GM21447 (cell line): ENCODE results near the gene ASTL.

Experiments
- ATAC-seq: cut with Tn5 transposase; IDR thresholded peaks from one replicate; pipeline ENCODE4 v1.9.1; 2021; ENCODE audit not compliant: unreplicated experiment

ASTL gene

DNA sequence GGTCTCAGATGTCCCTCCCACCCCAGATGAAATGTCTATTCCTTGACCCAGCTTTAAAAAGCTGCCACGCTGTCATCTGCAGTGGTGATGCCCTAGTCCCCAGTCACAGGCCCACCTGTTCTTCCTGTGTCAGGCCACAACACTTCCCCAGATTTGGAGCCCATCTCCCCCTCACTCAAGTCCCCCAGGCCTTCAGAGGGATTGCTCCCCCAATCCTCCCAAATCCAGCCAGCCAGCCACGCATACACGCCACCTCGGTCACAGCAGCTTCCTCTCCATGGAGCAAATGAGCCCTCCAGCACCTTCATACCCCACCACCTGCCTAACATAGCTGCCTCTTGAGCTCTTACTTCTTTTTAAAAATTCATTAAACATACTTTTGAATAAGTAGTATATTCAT lies 7.8 kb downstream of the ASTL start:
- no peak for ATAC-seq

GRCh38 chr2:96129528-96130120 lies 8.7 kb downstream of the ASTL start:
- no peak for ATAC-seq

GRCh38 chr2:96128456-96128855 lies 9.8 kb downstream of the ASTL start:
- no peak for ATAC-seq

DNA sequence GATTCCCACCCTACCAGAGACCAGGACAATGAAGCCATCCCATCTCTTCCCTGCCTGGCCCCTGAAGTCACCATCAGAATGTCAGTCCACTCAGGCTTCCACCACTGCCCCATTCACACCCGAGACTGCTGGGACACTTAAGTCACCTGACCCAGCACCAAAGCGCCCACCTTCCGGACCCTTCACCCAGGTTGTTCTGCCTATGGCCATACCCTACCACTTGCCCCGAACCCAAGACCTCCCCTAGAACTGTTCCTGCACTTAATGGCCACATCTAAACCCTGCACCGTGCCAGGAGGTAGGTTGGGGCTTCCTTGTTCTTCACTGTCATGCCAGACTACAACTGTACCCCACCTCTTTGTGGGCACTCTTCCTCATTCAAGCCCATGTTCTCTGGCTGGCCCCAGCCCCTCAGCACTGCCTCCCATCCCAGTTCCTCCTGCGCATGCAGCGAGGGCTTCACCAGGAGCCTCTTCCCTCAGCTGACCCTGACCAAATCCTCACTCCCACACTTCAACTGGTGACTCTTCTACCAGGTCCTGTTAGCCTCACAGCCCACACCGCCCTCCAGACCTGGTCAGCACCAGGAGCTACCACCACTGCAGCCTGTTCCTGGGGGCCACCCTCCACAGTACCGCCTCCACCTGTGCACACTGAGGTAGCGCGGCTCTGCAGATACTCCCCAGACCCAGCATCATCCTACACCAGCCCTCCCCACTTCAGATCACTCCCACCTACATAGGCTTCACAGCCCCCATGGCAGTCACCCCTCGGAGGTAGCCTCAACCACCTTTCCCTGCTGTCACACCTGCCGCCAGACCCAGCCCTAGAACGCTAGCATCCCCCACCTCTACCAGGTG lies 13.7 kb downstream of the ASTL start:
- ATAC-seq, result no peak

- ATAC-seq, result no peak
Measured at GRCh38 chr2:96123936-96124335, 14.4 kb downstream of the ASTL start.

GRCh38 chr2:96123290-96123689 lies 15.0 kb downstream of the ASTL start:
- no peak for ATAC-seq

DNA sequence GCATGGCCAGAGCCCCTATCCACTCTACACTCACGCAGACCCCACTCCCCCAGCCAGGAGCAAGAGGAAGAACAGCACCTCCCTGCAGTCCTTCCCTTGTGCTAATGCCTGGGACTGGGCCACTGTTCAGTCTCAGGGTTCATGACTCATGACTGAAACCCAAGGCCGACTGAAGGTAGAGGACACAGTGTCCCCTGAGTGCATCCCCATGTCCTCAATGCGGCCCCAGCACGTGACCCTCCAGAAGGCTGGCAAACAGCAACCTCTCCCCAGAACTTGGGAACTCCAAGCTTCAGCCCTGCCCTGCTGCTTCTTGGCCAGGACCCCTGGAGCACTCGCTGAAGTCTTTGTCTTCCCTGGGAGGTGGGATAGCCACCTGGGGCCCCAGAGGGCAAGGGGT lies 15.9 kb downstream of the ASTL start:
- no peak for ATAC-seq

DNA sequence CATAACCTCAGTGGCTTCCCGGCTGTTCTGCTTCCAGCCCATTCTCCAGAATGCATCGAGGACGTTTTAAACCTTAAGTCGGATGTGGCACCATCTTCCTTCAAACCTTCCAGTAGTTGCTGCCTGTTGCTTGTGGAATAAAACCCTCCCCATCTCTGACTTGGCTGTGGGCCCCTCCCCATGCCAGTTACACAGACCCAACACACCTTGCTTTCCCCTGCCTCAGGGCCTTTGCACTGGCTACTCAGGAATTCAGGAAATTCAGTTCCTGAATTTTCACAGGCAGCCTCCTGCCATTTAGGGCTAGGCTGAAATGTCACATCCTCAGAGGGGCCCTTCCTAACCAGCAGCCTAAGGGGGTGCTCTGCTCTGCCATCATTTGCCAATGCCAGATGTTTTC lies 16.9 kb downstream of the ASTL start:
- ATAC-seq, result no peak

DNA sequence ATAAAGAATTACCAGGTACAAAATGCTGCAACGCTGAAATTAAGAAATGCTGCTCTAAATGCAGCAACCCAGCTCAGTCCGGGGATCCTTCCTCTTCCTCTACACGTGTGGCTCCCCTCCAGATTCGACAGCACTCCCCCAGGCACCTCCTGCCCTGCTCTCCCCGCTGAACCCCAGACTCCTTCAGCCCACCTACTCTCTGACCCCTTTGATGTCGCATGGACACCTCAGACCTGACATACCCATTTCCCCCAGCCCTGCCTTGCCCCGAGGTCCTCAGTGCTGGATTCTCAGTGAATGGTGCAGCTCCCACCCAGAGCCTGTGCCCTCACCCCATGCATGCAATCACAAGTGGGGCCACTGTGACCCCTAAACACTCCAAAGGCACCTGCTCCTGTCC lies 17.3 kb downstream of the ASTL start:
- ATAC-seq, result no peak

DNA sequence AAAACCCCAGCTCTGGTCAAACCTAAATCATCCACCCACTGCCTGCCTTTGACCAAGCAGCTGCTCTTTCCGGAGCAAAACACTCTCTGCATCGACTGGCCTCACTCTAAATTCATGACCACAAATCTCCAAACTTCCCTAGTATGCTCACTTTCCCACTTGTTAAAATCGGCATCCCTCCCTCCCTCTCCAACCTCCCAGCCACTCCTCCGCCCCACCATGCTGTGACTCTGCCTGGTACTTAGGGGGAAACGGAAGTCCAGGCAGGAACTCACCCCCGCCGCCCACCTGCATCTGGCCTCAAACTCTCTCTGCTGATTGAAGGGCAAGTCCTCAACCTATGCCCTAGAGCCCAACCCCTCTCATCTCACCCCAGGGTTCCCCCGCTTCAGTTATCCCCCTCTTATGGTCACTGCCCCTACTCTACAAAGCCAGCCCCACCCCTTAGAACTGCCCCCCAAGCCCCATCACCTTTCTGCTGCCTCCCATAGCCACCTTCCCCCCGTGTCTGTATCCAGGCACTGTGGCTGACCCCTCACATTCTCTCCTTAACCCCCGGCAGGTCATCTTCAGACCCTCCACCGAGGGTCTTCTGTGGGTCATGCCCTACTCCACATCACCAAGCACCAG lies 18.1 kb downstream of the ASTL start:
- ATAC-seq, result no peak

GRCh38 chr2:96119389-96119751 lies 18.9 kb downstream of the ASTL start:
- ATAC-seq, result no peak

- ATAC-seq, result no peak
Measured at GRCh38 chr2:96118698-96119388, 19.5 kb downstream of the ASTL start.

DNA sequence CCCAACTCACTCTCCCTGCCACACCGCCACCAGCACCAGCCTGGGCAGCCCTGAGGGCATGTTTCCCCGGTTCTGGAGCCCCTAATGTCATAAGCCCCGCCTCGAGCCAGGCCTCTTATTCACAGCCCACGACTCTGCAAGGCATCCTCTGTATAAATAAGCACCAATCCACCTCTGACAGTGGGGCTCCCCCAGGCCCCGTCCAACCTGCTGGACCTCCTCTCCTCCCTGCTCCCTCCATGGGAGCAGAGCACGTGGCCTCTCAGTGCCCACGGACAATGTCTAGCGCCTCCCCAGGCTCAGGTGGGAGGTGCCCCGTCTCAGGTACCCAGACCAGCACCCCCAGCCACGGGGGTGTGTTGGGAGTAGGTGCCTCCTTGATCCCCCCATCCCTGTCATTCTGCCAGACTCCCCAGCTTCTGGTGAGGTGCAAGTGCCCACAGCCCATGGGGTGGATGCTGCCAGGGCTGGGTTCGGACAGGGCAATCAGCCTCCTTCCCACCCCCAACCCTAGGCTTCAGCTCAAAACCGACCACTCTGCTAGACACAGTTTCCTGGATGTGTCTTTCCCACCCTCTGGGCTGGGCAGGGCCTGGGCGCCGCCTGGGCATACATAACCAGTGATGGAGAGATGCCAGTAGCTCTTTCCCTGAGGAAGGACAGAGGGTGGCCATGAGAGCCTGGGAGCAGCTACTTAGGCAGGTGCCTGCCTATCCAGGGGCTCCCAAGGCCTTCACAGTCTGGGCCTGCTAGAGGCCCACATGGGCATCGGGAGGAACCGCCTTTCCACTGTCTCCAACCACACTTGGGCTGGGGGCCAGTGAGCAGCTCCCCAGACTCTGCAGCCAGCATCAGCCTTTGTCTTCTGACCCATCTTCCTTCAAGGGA lies 20.4 kb downstream of the ASTL start:
- ATAC-seq, result no peak

GRCh38 chr2:96116879-96117533 lies 21.3 kb downstream of the ASTL start:
- ATAC-seq, result peak; percentile 58

DNA sequence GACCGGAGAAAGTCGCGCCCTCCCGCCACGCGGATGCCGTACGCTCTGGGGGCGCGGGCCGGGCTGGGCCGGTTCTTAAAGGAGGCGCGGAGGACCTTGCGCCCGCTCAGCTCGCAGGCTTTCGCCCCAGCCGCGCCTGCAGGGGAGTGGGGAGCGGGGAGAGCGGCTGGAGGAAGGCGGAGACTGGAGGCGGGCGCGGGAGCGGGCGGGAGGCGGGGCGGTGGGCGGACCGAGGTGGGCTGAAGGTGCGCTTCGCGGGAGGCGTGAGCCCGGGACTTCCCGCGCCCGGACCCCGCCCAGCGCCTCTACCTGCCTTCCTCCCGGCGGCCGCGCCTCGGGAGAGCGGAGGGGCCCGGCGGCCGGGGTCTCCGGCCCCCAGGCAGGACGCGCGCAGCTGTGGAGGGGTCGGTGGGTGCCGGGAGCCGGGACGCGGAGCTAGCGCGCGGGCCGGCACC lies 21.9 kb downstream of the ASTL start, which contains the start of gene ADRA2B:
Gene ADRA2B, minus strand, starts transcription at position 148 of the 455 bp plus-strand sequence. CDS start 422 bp downstream, outside the sequence.
- peak; percentile 52 for ATAC-seq

- no peak for ATAC-seq
Measured at GRCh38 chr2:96115631-96116423, 22.5 kb downstream of the ASTL start.

DNA sequence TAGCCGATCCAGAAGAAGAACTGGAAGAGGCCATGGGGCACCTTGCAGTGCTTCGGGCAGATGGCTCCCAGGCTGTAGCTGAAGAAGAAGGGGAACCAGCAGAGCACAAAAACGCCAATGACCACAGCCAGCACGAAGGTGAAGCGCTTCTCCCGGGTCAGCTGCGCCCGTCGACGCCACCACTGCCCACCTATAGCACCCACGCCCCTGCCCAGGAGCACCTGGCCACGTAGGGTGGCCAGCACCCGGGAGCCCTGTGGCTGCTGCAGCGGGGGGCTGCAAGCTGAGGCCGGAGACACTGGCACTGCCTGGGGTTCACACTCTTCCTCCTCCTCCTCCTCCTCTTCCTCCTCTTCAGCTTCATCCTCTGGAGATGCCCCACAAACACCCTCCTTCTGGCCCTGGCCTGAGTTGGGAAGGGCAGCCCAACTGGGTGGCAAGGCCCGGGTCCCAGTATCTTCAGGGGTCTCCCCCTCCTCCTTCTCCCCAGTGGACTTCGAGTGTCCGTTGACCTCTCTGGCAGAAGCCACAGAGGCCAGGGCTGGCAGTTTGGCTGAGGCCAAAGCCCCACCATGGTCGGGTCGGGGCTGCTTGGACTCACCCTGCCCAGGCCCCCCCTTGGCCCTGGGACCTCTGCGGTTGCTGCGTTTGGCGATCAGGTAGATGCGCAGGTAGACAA lies 23.3 kb downstream of the ASTL start:
- no peak for ATAC-seq

DNA sequence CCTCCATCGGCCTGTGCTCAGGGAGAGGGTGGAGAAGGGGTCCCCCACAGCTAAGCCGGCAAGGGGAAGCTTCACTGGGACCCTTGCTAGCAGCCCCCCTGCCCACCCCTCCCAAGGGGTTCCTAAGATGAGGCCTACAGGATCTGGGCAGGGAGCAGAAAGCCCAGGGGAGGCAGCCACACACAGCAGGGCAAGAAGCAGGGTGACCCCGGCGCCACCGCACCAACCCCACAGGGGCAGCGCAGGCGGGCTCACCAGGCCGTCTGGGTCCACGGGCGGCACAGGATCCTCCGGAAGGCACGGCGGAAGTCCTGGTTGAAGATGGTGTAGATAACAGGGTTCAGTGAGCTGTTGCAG lies 23.8 kb downstream of the ASTL start:
- no peak for ATAC-seq

DNA sequence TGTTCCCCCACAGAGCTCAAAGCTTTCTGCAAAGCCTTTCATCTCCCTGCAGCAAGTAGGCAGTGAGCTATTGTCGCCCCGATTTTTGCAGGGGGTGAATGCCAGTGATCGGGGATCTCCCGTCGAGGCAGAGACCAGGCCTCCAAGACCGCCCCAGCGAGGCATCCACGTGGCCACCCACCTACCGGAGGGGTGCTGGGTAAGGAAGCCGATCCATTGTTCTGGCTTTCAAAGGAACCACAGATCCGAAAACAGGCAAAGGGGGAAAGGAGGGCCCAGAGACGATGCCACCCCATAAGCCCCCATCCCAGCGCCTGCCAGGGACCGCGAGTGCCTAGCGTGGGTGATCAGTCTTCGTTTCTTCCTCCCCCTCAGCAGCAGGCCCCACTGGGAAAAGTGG lies 24.4 kb downstream of the ASTL start:
- ATAC-seq, result no peak
